ENCODE data around the gene ARAP1.

- TF ChIP-seq CTCF (IDR thresholded peaks at IDR 0.05; ENCODE audit: extremely low read depth in 1 of 2, insufficient read depth in 1 of 2, low read depth in 1 of 2, low read length in 2 of 2) (no peak), POLR2A (IDR thresholded peaks at IDR 0.05; ENCODE audit: low read depth, low read length) (no peak), MAX (IDR thresholded peaks at IDR 0.05; ENCODE audit: insufficient read depth, insufficient read length) (no peak), EZH2 (IDR thresholded peaks at IDR 0.05; ENCODE audit: borderline replicate concordance, low read depth, low read length, severe bottlenecking) (no peak), MYC (IDR thresholded peaks at IDR 0.05; ENCODE audit: low read depth, low read length) (no peak), POLR2AphosphoS5 (IDR thresholded peaks at IDR 0.05; ENCODE audit: insufficient read depth, low read depth, low read length) (no peak), GATA2 (IDR thresholded peaks at IDR 0.05; ENCODE audit: insufficient read depth, insufficient read length, low read depth, low read length) (no peak), JUN (IDR thresholded peaks at IDR 0.05; ENCODE audit: borderline replicate concordance, insufficient read depth, insufficient read length, low read depth) (no peak)
Measured at GRCh38 chr11:72792437-72793021, 40.3 kb upstream of the ARAP1 start.
